Lung (tissue), 12 donors: Measurements from ENCODE around the gene CBLL1. TPM values are rescaled to one million over a fixed set of nuclear protein-coding genes. Genes with fewer than 3 reads are reported as not detected.
A peak's percentile ranks its signal among the peaks of the same experiment; 100 is the strongest.

Experiments used
- ATAC-seq: fragments of 200-7000 bp; cut with Tn5 transposase; one replicate; pipeline ENCODE4 v1.9.1; 2020; ENCODE audit warnings: moderate number of reproducible peaks; ENCODE audit not compliant: insufficient read depth, low FRiP score
- DNase-seq, 3 donors: peaks; one replicate each; pipeline ENCODE4 v3.0.0-alpha.2; 2013 to 2017
- H3K27ac ChIP-seq, 2 donors: one replicate each; pipeline ENCODE4 v1.5.1; 2013; ENCODE audit warnings: mild to moderate bottlenecking in 2 of 2, moderate library complexity in 2 of 2, control low read depth in 1 of 2, inconsistent platforms in 1 of 2, low read depth in 1 of 2, low read length in 1 of 2
- H3K27me3 ChIP-seq, 3 donors: one replicate each; pipeline ENCODE4 v1.5.1; 2013; ENCODE audit warnings: low read length in 2 of 3; ENCODE audit not compliant: control insufficient read depth in 3 of 3, insufficient read depth in 3 of 3
- H3K36me3 ChIP-seq, 4 donors: one replicate each; pipeline ENCODE4 v1.5.1; 2013; ENCODE audit warnings: low read length in 4 of 4, mild to moderate bottlenecking in 1 of 4, moderate library complexity in 1 of 4; ENCODE audit not compliant: control insufficient read depth in 4 of 4, insufficient read depth in 4 of 4
- H3K4me1 ChIP-seq, 5 donors: one replicate each; pipeline ENCODE4 v1.5.1; 2013; ENCODE audit warnings: low read length in 5 of 5, mild to moderate bottlenecking in 2 of 5, moderate library complexity in 1 of 5; ENCODE audit not compliant: control insufficient read depth in 5 of 5, insufficient read depth in 5 of 5
- H3K4me3 ChIP-seq: one replicate; pipeline ENCODE4 v1.5.1; 2013; ENCODE audit warnings: mild to moderate bottlenecking, control low read depth, moderate library complexity
- H3K9ac ChIP-seq, 2 donors: one replicate each; pipeline ENCODE4 v1.5.1; 2013; ENCODE audit warnings: low read length in 2 of 2, control low read depth in 1 of 2; ENCODE audit not compliant: insufficient read depth in 1 of 2
- H3K9me3 ChIP-seq, 4 donors: one replicate each; pipeline ENCODE4 v1.5.1; 2013; ENCODE audit warnings: low read length in 3 of 4, mild to moderate bottlenecking in 1 of 4, moderate library complexity in 1 of 4; ENCODE audit not compliant: control insufficient read depth in 4 of 4, insufficient read depth in 3 of 4
- WGBS, 2 donors: extraction: QIAGEN DNeasy Blood & Tissue Kit; methylation state at CpG; one replicate each; pipeline ENCODE4 v1.1.7; 2013; 5-methylcytosine and 5-hydroxymethylcytosine counted together
- polyA plus RNA-seq, 2 donors: library from polyadenylated mRNA; stranded (reverse); fragments of 200-250 nt; gene quantifications; one replicate each; pipeline ENCODE4 v1.2.1, GENCODE V29; 2013
- total RNA-seq, 2 donors: library from RNA; depleted of rRNA in 1 of 2; stranded (reverse); fragments of >200 nt in 1 of 2; gene quantifications; one replicate each; pipeline ENCODE4 v1.2.1, GENCODE V29; 2014 to 2021
- TF ChIP-seq, protein P1 (sequence below): IDR thresholded peaks from 2 replicates; pipeline ENCODE4 v1.5.1; 2012; ENCODE audit warnings: mild to moderate bottlenecking; ENCODE audit errors: control extremely low read depth, extremely low read depth
- donor health status: control.
- donor health status: control.
- donor health status: Bipolar disorder and iron deficiency.
- donor health status: healthy.
- donor health status: DM: yes; HTN: yes; CAD: no.

Gene CBLL1
- total and polyA plus RNA-seq, 4 donors, result 5.2 to 25.2 (median 15.1) TPM

DNA sequence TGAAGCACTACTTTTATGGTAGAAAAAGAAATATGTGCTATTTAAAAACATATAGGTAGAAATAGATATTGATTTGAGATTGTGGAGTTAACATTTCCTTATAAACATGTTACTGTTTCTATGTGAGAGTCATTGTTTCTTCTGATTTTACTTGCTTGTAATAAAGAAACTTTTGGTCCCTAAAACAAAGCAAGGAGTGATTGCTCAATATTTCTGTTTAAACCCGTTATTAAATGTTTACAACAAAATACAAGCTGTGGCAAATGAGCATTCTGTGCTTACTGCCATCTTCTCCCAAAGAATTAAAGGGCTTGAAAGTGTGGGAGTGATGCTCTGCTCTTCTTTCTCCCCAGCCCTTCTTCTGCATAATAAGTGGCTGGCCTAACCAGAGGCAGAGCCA, 22.7 kb upstream of the CBLL1 start:
- WGBS, 2 donors, result 52 to 58% methylated on average over 1 of the region's 1 CpG
- H3K4me1 ChIP-seq, result no peaks in the 10 kb centered on the region
- H3K9ac ChIP-seq, result no peak overlapping the region
- no peak overlapping the region for H3K4me3 ChIP-seq
- no peaks in the 10 kb centered on the region for H3K36me3 ChIP-seq
- no peaks in the 10 kb centered on the region for H3K9me3 ChIP-seq
- no peak for ATAC-seq
- H3K27me3 ChIP-seq, result peaks cover 0 to 4% (median 2%) of the 10 kb centered on the region in 3 donors
- TF ChIP-seq, protein P1, sequence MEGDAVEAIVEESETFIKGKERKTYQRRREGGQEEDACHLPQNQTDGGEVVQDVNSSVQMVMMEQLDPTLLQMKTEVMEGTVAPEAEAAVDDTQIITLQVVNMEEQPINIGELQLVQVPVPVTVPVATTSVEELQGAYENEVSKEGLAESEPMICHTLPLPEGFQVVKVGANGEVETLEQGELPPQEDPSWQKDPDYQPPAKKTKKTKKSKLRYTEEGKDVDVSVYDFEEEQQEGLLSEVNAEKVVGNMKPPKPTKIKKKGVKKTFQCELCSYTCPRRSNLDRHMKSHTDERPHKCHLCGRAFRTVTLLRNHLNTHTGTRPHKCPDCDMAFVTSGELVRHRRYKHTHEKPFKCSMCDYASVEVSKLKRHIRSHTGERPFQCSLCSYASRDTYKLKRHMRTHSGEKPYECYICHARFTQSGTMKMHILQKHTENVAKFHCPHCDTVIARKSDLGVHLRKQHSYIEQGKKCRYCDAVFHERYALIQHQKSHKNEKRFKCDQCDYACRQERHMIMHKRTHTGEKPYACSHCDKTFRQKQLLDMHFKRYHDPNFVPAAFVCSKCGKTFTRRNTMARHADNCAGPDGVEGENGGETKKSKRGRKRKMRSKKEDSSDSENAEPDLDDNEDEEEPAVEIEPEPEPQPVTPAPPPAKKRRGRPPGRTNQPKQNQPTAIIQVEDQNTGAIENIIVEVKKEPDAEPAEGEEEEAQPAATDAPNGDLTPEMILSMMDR, result no peak
- DNase-seq, result peak in 1 of 3 donors; percentile 18
- no peak overlapping the region for H3K27ac ChIP-seq

GRCh38 chr7:107723255-107723654, 20.7 kb upstream of the CBLL1 start:
- Histone ChIP-seq H3K9ac (no peak overlapping the region), H3K4me1 (no peaks in the 10 kb centered on the region), H3K36me3 (no peaks in the 10 kb centered on the region), H3K9me3 (no peaks in the 10 kb centered on the region), H3K27ac (no peak overlapping the region), H3K27me3 (peaks cover 0 to 10% (median 6%) of the 10 kb centered on the region in 3 donors), H3K4me3 (no peak overlapping the region)
- WGBS, 2 donors, result 88 to 93% methylated on average over 2 of the region's 2 CpGs
- TF ChIP-seq, protein P1, result no peak
- DNase-seq, result no peak
- ATAC-seq, result no peak

DNA sequence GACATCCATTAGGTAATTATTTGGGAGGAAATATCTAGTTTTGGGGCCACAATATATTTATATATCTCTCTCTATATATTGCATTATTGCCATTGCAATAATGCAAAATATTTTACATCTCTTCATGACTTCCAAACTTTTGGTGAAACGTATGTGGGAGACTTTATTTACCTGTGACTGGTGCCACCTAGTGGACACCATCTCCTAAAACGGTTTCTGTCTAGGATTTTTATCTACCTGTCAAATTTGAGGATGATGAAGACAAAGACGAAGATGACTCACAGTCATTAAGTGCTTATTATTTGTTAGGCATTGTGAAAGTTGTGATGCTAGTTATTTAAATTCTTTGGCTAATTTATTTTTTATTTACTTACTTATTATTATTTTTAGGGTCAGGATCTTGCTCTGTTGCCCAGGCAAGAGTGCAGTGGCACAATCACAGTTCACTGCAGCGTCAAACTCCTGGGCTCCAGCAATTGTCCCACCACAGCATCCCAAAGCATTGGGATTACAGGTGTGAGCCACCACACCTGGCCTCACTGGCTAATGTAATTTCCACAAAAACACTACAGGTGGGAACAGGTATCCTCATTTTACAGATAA, 18.7 kb upstream of the CBLL1 start:
- 23 to 25% methylated on average over 4 of the region's 4 CpGs for WGBS, 2 donors

More for the DNA sequence above, 18.7 kb upstream of the CBLL1 start:
- H3K27ac ChIP-seq, result no peak overlapping the region
- DNase-seq (peak; percentile 35 to 74 (median 62)), ATAC-seq (no peak)
- no peak overlapping the region for H3K4me3 ChIP-seq
- H3K4me1 ChIP-seq, result no peaks in the 10 kb centered on the region
- peaks cover 0 to 11% (median 6%) of the 10 kb centered on the region in 3 donors for H3K27me3 ChIP-seq
- TF ChIP-seq, protein P1, result peak; percentile 52
- no peaks in the 10 kb centered on the region for H3K36me3 ChIP-seq
- no peaks in the 10 kb centered on the region for H3K9me3 ChIP-seq
- H3K9ac ChIP-seq, result no peak overlapping the region
